ENCODE results near the gene OSBPL10.

Gene OSBPL10

GRCh38 chr3:31959951-31960792 is 20.9 kb downstream of the OSBPL10 start:
- no peak overlapping the region for H3K4me3 ChIP-seq (ENCODE audit: low read depth, low read length)
- DNase-seq (ENCODE audit: low read depth), result no peak
- no peak for TF ChIP-seq CTCF (IDR thresholded peaks at IDR 0.05; ENCODE audit: control insufficient read depth, extremely low read depth, insufficient read depth)

- no peak for TF ChIP-seq CTCF (IDR thresholded peaks at IDR 0.05; ENCODE audit: control insufficient read depth, extremely low read depth, insufficient read depth)
- no peak overlapping the region for H3K4me3 ChIP-seq (ENCODE audit: low read depth, low read length)
- DNase-seq (ENCODE audit: low read depth), result no peak
Measured at GRCh38 chr3:31959251-31959650, 21.8 kb downstream of the OSBPL10 start.

GRCh38 chr3:31958701-31959152 is 22.3 kb downstream of the OSBPL10 start:
- H3K4me3 ChIP-seq (ENCODE audit: low read depth, low read length), result no peak overlapping the region
- TF ChIP-seq CTCF (IDR thresholded peaks at IDR 0.05; ENCODE audit: control insufficient read depth, extremely low read depth, insufficient read depth), result no peak
- DNase-seq (ENCODE audit: low read depth), result no peak

GRCh38 chr3:31957106-31957505 is 24.0 kb downstream of the OSBPL10 start:
- no peak for DNase-seq (ENCODE audit: low read depth)
- TF ChIP-seq CTCF (IDR thresholded peaks at IDR 0.05; ENCODE audit: control insufficient read depth, extremely low read depth, insufficient read depth), result no peak
- H3K4me3 ChIP-seq (ENCODE audit: low read depth, low read length), result no peak overlapping the region

GRCh38 chr3:31955581-31955980 is 25.5 kb downstream of the OSBPL10 start:
- TF ChIP-seq CTCF (IDR thresholded peaks at IDR 0.05; ENCODE audit: control insufficient read depth, extremely low read depth, insufficient read depth), result no peak
- H3K4me3 ChIP-seq (ENCODE audit: low read depth, low read length), result no peak overlapping the region
- no peak for DNase-seq (ENCODE audit: low read depth)

- TF ChIP-seq CTCF (IDR thresholded peaks at IDR 0.05; ENCODE audit: control insufficient read depth, extremely low read depth, insufficient read depth), result no peak
- no peak overlapping the region for H3K4me3 ChIP-seq (ENCODE audit: low read depth, low read length)
- DNase-seq (ENCODE audit: low read depth), result no peak
Measured at GRCh38 chr3:31953636-31954035, 27.4 kb downstream of the OSBPL10 start.

GRCh38 chr3:31953091-31953490 is 28.0 kb downstream of the OSBPL10 start:
- no peak for TF ChIP-seq CTCF (IDR thresholded peaks at IDR 0.05; ENCODE audit: control insufficient read depth, extremely low read depth, insufficient read depth)
- no peak for DNase-seq (ENCODE audit: low read depth)
- H3K4me3 ChIP-seq (ENCODE audit: low read depth, low read length), result no peak overlapping the region
